Smooth muscle cell (in vitro differentiated cells): ENCODE results near the gene SAA1. TPM values are rescaled to one million over a fixed set of nuclear protein-coding genes. Genes with fewer than 3 reads are reported as not detected.
"Not testable (repeated sequence)": the region's sequence is repeated elsewhere in the genome, so short reads cannot be mapped to it uniquely, and the experiment has no call there.

Source experiments
- DNase-seq: peaks from one replicate; lab custom pipeline; 2025; ENCODE audit not compliant: unreplicated experiment; lab: John Stamatoyannopoulos, UW
- H2AFZ ChIP-seq: fragments of 200-600 bp; sonication (generic); 2 replicates; pipeline ENCODE4 v1.6.0; 2016; ENCODE audit warnings: antibody characterized with exemption, low read depth, mild to moderate bottlenecking
- H3F3A ChIP-seq: fragments of 200-600 bp; sonication (generic); 2 replicates; pipeline ENCODE4 v1.6.0; 2017; ENCODE audit warnings: antibody characterized with exemption, low read depth
- H3K27ac ChIP-seq: fragments of 200-600 bp; sonication (generic); 2 replicates; pipeline ENCODE4 v1.5.1; 2016; ENCODE audit warnings: low read depth, mild to moderate bottlenecking
- H3K27me3 ChIP-seq: fragments of 200-600 bp; sonication (generic); 2 replicates; pipeline ENCODE4 v1.6.1; 2016; ENCODE audit warnings: low read depth, mild to moderate bottlenecking
- H3K36me3 ChIP-seq: fragments of 200-600 bp; sonication (generic); 2 replicates; pipeline ENCODE4 v1.5.1; 2016; ENCODE audit warnings: low read depth
- H3K4me1 ChIP-seq: fragments of 200-600 bp; sonication (generic); 2 replicates; pipeline ENCODE4 v1.5.1; 2016; ENCODE audit warnings: low read depth
- H3K4me2 ChIP-seq: fragments of 200-600 bp; sonication (generic); 2 replicates; pipeline ENCODE4 v1.6.0; 2016; ENCODE audit warnings: mild to moderate bottlenecking
- H3K4me3 ChIP-seq: fragments of 200-600 bp; sonication (generic); 2 replicates; pipeline ENCODE4 v1.5.1; 2016; ENCODE audit warnings: mild to moderate bottlenecking
- H3K79me2 ChIP-seq: fragments of 200-600 bp; sonication (generic); 2 replicates; pipeline ENCODE4 v1.6.0; 2016; ENCODE audit warnings: low read depth, mild to moderate bottlenecking
- H3K9ac ChIP-seq: fragments of 200-600 bp; sonication (generic); 2 replicates; pipeline ENCODE4 v1.6.0; 2016; ENCODE audit warnings: low read depth
- H3K9me3 ChIP-seq: fragments of 200-600 bp; sonication (generic); replicated peaks from 2 replicates; pipeline ENCODE4 v1.5.1; 2016; ENCODE audit warnings: low read depth
- H4K20me1 ChIP-seq: fragments of 200-600 bp; sonication (generic); 2 replicates; pipeline ENCODE4 v1.6.0; 2016; ENCODE audit warnings: low read depth
- WGBS: methylation state at CpG from one replicate; pipeline ENCODE4 v1.1.7; 2016; ENCODE audit warnings: low lambda C conversion rate; 5-methylcytosine and 5-hydroxymethylcytosine counted together
- polyA plus RNA-seq: library from polyadenylated mRNA; unstranded; fragments of >200 nt; fragmentation: Nextera tagmentation; extraction: Ambion mirVana; gene quantifications from 2 replicates; pipeline ENCODE4 v1.2.1, GENCODE V29; 2016
- total RNA-seq: library from RNA; depleted of rRNA; stranded (reverse); fragments of >200 nt; gene quantifications from 2 replicates; pipeline ENCODE4 v1.2.3, GENCODE V29; 2014
- TF ChIP-seq, protein P1 (sequence below): fragments of 200-600 bp; sonication (generic); IDR thresholded peaks from 2 replicates; pipeline ENCODE4 v1.5.1; 2017; ENCODE audit warnings: borderline replicate concordance, mild to moderate bottlenecking, antibody characterized with exemption; ENCODE audit not compliant: insufficient read depth, poor library complexity, severe bottlenecking

Gene SAA1
- total and polyA plus RNA-seq, 2 experiments from 2014 or later = 1.2 TPM; not detected in 1

DNA sequence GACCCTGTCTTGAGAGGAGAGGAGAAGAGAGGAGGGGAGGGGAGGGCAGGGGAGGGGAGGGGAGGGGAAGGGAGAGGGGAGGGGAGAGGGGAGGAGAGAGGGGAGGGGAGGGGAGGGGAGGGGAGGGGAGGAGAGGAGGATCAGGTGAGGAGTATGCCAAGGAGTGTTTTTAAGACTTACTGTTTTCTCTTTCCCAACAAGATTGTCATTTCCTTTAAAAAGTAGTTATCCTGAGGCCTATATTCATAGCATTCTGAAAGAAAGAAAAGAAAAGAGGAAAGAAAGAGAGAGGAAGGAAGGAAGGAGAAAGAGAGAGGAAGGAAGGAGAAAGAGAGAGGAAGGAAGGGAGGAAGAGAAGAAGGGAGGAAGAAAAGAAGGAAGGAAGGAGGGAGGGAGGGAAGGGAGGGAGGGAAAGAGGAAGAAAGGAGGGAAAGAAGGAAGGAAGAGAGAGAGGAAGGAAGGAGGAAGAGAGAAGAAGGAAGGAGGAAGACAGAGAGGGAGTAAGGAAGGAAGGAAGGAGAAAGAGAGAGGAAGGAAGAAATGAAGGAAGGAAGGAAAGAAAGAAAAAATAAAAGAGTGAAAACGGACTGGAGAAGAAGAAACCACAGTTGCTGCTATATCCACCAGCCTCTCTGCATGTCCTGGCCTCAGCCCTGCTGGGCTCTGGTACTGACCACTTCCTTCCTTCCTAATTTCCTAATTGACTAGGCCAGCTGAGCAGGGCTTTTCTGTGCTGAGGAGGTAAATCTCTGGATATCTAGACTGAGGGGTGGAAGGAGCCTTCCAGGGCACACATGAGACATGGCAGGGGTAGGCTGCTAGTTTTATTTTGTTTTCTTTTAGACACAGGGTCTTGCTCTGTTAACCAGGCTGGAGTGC is 1.1 kb upstream of the SAA1 start:
- Histone ChIP-seq H3K4me3 (no peak overlapping the region), H3F3A (no peaks in the 10 kb centered on the region), H3K27me3 (no peaks in the 10 kb centered on the region), H3K9ac (no peak overlapping the region), H3K4me2 (no peak overlapping the region), H3K4me1 (no peaks in the 10 kb centered on the region), H3K27ac (no peak overlapping the region), H3K36me3 (no peaks in the 10 kb centered on the region), H3K9me3 (no peaks in the 10 kb centered on the region), H4K20me1 (no peaks in the 10 kb centered on the region), H2AFZ (no peak overlapping the region), H3K79me2 (no peaks in the 10 kb centered on the region)
- WGBS = 100% methylated on average over 1 of the region's 1 CpG
- TF ChIP-seq, protein P1, sequence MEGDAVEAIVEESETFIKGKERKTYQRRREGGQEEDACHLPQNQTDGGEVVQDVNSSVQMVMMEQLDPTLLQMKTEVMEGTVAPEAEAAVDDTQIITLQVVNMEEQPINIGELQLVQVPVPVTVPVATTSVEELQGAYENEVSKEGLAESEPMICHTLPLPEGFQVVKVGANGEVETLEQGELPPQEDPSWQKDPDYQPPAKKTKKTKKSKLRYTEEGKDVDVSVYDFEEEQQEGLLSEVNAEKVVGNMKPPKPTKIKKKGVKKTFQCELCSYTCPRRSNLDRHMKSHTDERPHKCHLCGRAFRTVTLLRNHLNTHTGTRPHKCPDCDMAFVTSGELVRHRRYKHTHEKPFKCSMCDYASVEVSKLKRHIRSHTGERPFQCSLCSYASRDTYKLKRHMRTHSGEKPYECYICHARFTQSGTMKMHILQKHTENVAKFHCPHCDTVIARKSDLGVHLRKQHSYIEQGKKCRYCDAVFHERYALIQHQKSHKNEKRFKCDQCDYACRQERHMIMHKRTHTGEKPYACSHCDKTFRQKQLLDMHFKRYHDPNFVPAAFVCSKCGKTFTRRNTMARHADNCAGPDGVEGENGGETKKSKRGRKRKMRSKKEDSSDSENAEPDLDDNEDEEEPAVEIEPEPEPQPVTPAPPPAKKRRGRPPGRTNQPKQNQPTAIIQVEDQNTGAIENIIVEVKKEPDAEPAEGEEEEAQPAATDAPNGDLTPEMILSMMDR = no peak
- DNase-seq = no peak

GRCh38 chr11:18267335-18268133 is 1.5 kb downstream of the SAA1 start:
- H3K36me3 ChIP-seq = not testable (repeated sequence)

GRCh38 chr11:18269252-18269651 is 3.2 kb downstream of the SAA1 start:
- H3K27me3 ChIP-seq, H2AFZ ChIP-seq, H3K36me3 ChIP-seq, H3K4me2 ChIP-seq, H4K20me1 ChIP-seq, H3K27ac ChIP-seq, H3F3A ChIP-seq, H3K79me2 ChIP-seq, H3K4me1 ChIP-seq, DNase-seq, H3K4me3 ChIP-seq, H3K9ac ChIP-seq, H3K9me3 ChIP-seq: not testable (repeated sequence)
- WGBS = no CpG with 5 or more reads among the region's 5 CpGs

More at GRCh38 chr11:18267335-18268133, 1.5 kb downstream of the SAA1 start:
- not testable (repeated sequence) for H3K4me3 ChIP-seq, DNase-seq, H3K4me1 ChIP-seq, H4K20me1 ChIP-seq, H3K9me3 ChIP-seq, H3K4me2 ChIP-seq, H3K27ac ChIP-seq, H3K27me3 ChIP-seq, H2AFZ ChIP-seq, H3K79me2 ChIP-seq, H3K9ac ChIP-seq, H3F3A ChIP-seq
- WGBS = 75% methylated on average over 8 of the region's 10 CpGs

DNA sequence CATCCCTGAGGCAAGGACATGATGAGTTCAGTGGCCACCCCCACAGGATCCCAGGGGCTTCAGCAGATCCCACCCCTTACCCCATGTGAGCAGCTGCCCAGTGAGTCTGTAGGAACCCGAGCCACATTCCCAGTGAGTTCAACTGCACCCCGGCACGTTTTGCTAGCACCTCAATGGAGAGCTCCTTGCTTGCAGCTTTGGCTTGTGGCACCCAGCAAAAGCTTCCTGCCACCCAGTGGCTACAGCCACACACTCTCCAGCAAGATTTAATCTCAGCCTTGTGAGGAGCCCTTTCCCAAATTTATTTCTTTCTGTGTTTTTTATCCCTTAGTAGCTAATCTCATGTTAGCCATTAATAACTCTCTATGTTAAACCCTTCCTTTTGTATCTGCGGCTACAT is 4.0 kb downstream of the SAA1 start:
- Histone ChIP-seq H3K4me3 (no peak overlapping the region), H3K27ac (no peak overlapping the region), H3K9ac (no peak overlapping the region), H3K4me2 (no peak overlapping the region), H4K20me1 (no peaks in the 10 kb centered on the region), H3F3A (no peaks in the 10 kb centered on the region), H2AFZ (no peak overlapping the region), H3K36me3 (no peaks in the 10 kb centered on the region), H3K27me3 (no peaks in the 10 kb centered on the region), H3K4me1 (no peaks in the 10 kb centered on the region), H3K9me3 (no peaks in the 10 kb centered on the region), H3K79me2 (no peaks in the 10 kb centered on the region)
- no peak for DNase-seq
- TF ChIP-seq, protein P1 = no peak
- WGBS = 84% methylated on average over 4 of the region's 4 CpGs
